H9 (cell line): ENCODE results near the gene POT1. TPM values are rescaled to one million over a fixed set of nuclear protein-coding genes. Genes with fewer than 3 reads are reported as not detected.

Experiments used
- DNase-seq: peaks from one replicate; pipeline ENCODE4 v3.0.0-alpha.2; 2017
- H2AFZ ChIP-seq: one replicate; pipeline ENCODE4 v1.6.1; 2013; ENCODE audit warnings: mild to moderate bottlenecking, low read length, control low read depth, moderate library complexity
- H2AK5ac ChIP-seq: 2 replicates; pipeline ENCODE4 v1.6.1; 2013; ENCODE audit warnings: low read length, control low read depth, mixed read lengths; ENCODE audit not compliant: insufficient read length
- H2BK120ac ChIP-seq: one replicate; pipeline ENCODE4 v1.6.1; 2013; ENCODE audit warnings: low read depth, mild to moderate bottlenecking, low read length, control low read depth, inconsistent platforms; ENCODE audit not compliant: poor library complexity, severe bottlenecking
- H2BK12ac ChIP-seq: 2 replicates; pipeline ENCODE4 v1.6.1; 2013; ENCODE audit warnings: low read length, control low read depth, mixed read lengths, low read depth; ENCODE audit not compliant: insufficient read length
- H2BK15ac ChIP-seq: 2 replicates; pipeline ENCODE4 v1.6.1; 2013; ENCODE audit warnings: low read depth, low read length, control low read depth
- H2BK20ac ChIP-seq: one replicate; pipeline ENCODE4 v1.6.1; 2013; ENCODE audit warnings: low read depth, mild to moderate bottlenecking, low read length, control low read depth, inconsistent platforms; ENCODE audit not compliant: poor library complexity, severe bottlenecking
- H2BK5ac ChIP-seq: 2 replicates; pipeline ENCODE4 v1.6.1; 2013; ENCODE audit warnings: low read length, control low read depth, mixed read lengths; ENCODE audit not compliant: insufficient read length
- H3K14ac ChIP-seq: 2 replicates; pipeline ENCODE4 v1.6.1; 2013; ENCODE audit warnings: low read length, control low read depth; ENCODE audit not compliant: insufficient read depth
- H3K18ac ChIP-seq: 2 replicates; pipeline ENCODE4 v1.6.1; 2013; ENCODE audit warnings: low read depth, mild to moderate bottlenecking, mixed read lengths, low read length, control low read depth; ENCODE audit not compliant: insufficient read length
- H3K23ac ChIP-seq: 2 replicates; pipeline ENCODE4 v1.6.1; 2013; ENCODE audit warnings: low read length, control low read depth, mixed read lengths, low read depth; ENCODE audit not compliant: insufficient read length
- H3K23me2 ChIP-seq: 2 replicates; pipeline ENCODE4 v1.6.1; 2013; ENCODE audit warnings: low read depth, mild to moderate bottlenecking, mixed read lengths, low read length, control low read depth; ENCODE audit not compliant: insufficient read length, poor library complexity, severe bottlenecking
- H3K27ac ChIP-seq: 2 replicates; pipeline ENCODE4 v1.5.1; 2013; ENCODE audit warnings: low read length, control low read depth, mixed read lengths, low read depth; ENCODE audit not compliant: insufficient read length
- H3K27me3 ChIP-seq: 2 replicates; pipeline ENCODE4 v1.6.1; 2013; ENCODE audit warnings: low read length, control low read depth, inconsistent platforms; ENCODE audit not compliant: insufficient read depth
- H3K4ac ChIP-seq: 2 replicates; pipeline ENCODE4 v1.6.1; 2013; ENCODE audit warnings: low read depth, mild to moderate bottlenecking, control low read depth, inconsistent platforms, low read length, moderate library complexity
- H3K4me1 ChIP-seq: 2 replicates; pipeline ENCODE4 v1.6.1; 2013; ENCODE audit warnings: low read length, control low read depth, inconsistent platforms; ENCODE audit not compliant: insufficient read depth
- H3K4me2 ChIP-seq: 2 replicates; pipeline ENCODE4 v1.6.1; 2013; ENCODE audit warnings: low read length, control low read depth, mixed read lengths; ENCODE audit not compliant: insufficient read length, insufficient read depth
- H3K56ac ChIP-seq: 2 replicates; pipeline ENCODE4 v1.6.1; 2013; ENCODE audit warnings: low read depth, mild to moderate bottlenecking, mixed read lengths, low read length, control low read depth; ENCODE audit not compliant: insufficient read length
- H3K79me1 ChIP-seq: 2 replicates; pipeline ENCODE4 v1.6.1; 2013; ENCODE audit warnings: low read depth, mild to moderate bottlenecking, moderate library complexity, low read length, control low read depth, inconsistent platforms; ENCODE audit not compliant: insufficient read depth, poor library complexity, severe bottlenecking
- H3K79me2 ChIP-seq: 2 replicates; pipeline ENCODE4 v1.6.1; 2013; ENCODE audit warnings: low read length, control low read depth, inconsistent platforms; ENCODE audit not compliant: insufficient read depth
- H3K9ac ChIP-seq: 2 replicates; pipeline ENCODE4 v1.6.1; 2013; ENCODE audit warnings: low read length, control low read depth, mixed read lengths; ENCODE audit not compliant: insufficient read length; ENCODE audit errors: extremely low read depth
- H3K9me3 ChIP-seq: one replicate; pipeline ENCODE4 v1.6.1; 2013; ENCODE audit warnings: low read depth, low read length, inconsistent platforms; ENCODE audit not compliant: control insufficient read depth
- H3T11ph ChIP-seq: one replicate; pipeline ENCODE4 v1.6.1; 2013; ENCODE audit warnings: mild to moderate bottlenecking, low read length, control low read depth, inconsistent platforms
- H4K20me1 ChIP-seq: one replicate; pipeline ENCODE4 v1.6.1; 2013; ENCODE audit not compliant: control insufficient read depth, insufficient read length, insufficient read depth
- H4K5ac ChIP-seq: 2 replicates; pipeline ENCODE4 v1.6.1; 2013; ENCODE audit warnings: low read depth, mild to moderate bottlenecking, mixed read lengths, low read length, control low read depth; ENCODE audit not compliant: insufficient read length
- H4K8ac ChIP-seq: replicated peaks from 2 replicates; pipeline ENCODE4 v1.6.1; 2013; ENCODE audit warnings: low read length, control low read depth, mixed read lengths, low read depth; ENCODE audit not compliant: insufficient read length
- H4K91ac ChIP-seq: 2 replicates; pipeline ENCODE4 v1.6.1; 2013; ENCODE audit warnings: low read depth, mild to moderate bottlenecking, moderate library complexity, mixed read lengths, low read length, control low read depth; ENCODE audit not compliant: insufficient read length
- H3K27ac Mint-ChIP-seq, 3 experiments: 2 replicates in 2 of 3; 3 replicates in 1 of 3; pipeline ENCODE4 v1.8.0; 2020 to 2021; ENCODE audit warnings: mixed read lengths in 3 of 3, mild to moderate bottlenecking in 1 of 3, moderate library complexity in 1 of 3
- H3K27me3 Mint-ChIP-seq: 2 replicates; pipeline ENCODE4 v1.8.0; 2021; ENCODE audit warnings: low read depth, mild to moderate bottlenecking, moderate library complexity, mixed read lengths
- H3K36me3 Mint-ChIP-seq, 3 experiments: 2 replicates in 2 of 3; 3 replicates in 1 of 3; pipeline ENCODE4 v1.8.0; 2020 to 2021; ENCODE audit warnings: low read depth in 3 of 3, mixed read lengths in 3 of 3; ENCODE audit not compliant: insufficient read depth in 1 of 3
- H3K4me1 Mint-ChIP-seq, 2 experiments: 2 replicates each; pipeline ENCODE4 v1.8.0; 2020; ENCODE audit warnings: mixed read lengths in 2 of 2
- H3K4me3 Mint-ChIP-seq, 2 experiments: 2 replicates in 1 of 2; 3 replicates in 1 of 2; pipeline ENCODE4 v1.8.0; 2020 to 2021; ENCODE audit warnings: mild to moderate bottlenecking in 2 of 2, mixed read lengths in 2 of 2, moderate library complexity in 1 of 2
- H3K9me3 Mint-ChIP-seq, 2 experiments: 2 replicates in 1 of 2; 3 replicates in 1 of 2; pipeline ENCODE4 v1.8.0; 2020; ENCODE audit warnings: mild to moderate bottlenecking in 2 of 2, mixed read lengths in 2 of 2, moderate library complexity in 1 of 2
- total RNA-seq: library from RNA; stranded (reverse); gene quantifications from 2 replicates; pipeline ENCODE4 v1.2.1, GENCODE V29; 2021
- TF ChIP-seq, protein P1 (sequence below): fragments of 200-600 bp; sonication (generic); conservative IDR thresholded peaks from 3 replicates; pipeline ENCODE4 v1.8.0; 2021; ENCODE audit warnings: antibody characterized with exemption, mild to moderate bottlenecking

POT1 gene
- total RNA-seq, 1 experiment from 2014 or later = 23.4 TPM

DNA sequence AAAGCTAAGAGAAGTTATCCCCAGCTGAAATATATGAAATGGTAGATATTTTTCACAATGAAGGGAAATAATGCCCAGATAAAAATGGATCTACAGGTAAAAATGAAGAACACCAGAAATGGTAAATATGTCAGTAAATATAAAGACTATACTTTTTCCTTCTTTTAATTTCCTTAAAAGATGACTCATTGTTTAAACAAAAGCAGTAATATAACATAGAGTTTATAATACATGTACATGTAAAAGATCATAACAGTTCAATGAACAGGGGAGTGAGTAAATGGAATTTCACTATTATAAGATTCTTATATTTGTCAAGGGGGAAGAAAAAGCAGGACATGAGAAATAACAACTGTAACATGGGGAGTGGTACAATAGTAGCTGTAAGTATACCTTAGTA lies 7.4 kb downstream of the POT1 start:
- no peak overlapping the region for H4K5ac ChIP-seq
- no peaks in the 10 kb centered on the region for H3K23me2 ChIP-seq
- H3K9me3 ChIP-seq = no peaks in the 10 kb centered on the region
- Mint-ChIP-seq H3K27ac (no peak overlapping the region), H3K4me1 (no peaks in the 10 kb centered on the region), H3K9me3 (no peaks in the 10 kb centered on the region), H3K36me3 (peaks cover 0 to 3% (median 2%) of the 10 kb centered on the region in 3 experiments; a peak in 3 of 7 replicates), H3K4me3 (no peak overlapping the region), H3K27me3 (no peaks in the 10 kb centered on the region)
- no peak overlapping the region for H3K56ac ChIP-seq
- no peaks in the 10 kb centered on the region for H4K20me1 ChIP-seq
- H3K79me2 ChIP-seq = peaks cover 2% of the 10 kb centered on the region; the same call in 1 of the 2 replicates
- no peak overlapping the region for H3K9ac ChIP-seq
- H3K18ac ChIP-seq = no peak overlapping the region
- DNase-seq = no peak
- H2BK20ac ChIP-seq = no peak overlapping the region
- H3K14ac ChIP-seq = no peak overlapping the region
- no peak overlapping the region for H3K23ac ChIP-seq
- H2BK12ac ChIP-seq = no peak overlapping the region
- no peak overlapping the region for H2AFZ ChIP-seq
- TF ChIP-seq, protein P1, sequence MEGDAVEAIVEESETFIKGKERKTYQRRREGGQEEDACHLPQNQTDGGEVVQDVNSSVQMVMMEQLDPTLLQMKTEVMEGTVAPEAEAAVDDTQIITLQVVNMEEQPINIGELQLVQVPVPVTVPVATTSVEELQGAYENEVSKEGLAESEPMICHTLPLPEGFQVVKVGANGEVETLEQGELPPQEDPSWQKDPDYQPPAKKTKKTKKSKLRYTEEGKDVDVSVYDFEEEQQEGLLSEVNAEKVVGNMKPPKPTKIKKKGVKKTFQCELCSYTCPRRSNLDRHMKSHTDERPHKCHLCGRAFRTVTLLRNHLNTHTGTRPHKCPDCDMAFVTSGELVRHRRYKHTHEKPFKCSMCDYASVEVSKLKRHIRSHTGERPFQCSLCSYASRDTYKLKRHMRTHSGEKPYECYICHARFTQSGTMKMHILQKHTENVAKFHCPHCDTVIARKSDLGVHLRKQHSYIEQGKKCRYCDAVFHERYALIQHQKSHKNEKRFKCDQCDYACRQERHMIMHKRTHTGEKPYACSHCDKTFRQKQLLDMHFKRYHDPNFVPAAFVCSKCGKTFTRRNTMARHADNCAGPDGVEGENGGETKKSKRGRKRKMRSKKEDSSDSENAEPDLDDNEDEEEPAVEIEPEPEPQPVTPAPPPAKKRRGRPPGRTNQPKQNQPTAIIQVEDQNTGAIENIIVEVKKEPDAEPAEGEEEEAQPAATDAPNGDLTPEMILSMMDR = no peak
- H2BK120ac ChIP-seq = no peak overlapping the region
- H3K27ac ChIP-seq = no peak overlapping the region
- H3K4me2 ChIP-seq = no peak overlapping the region
- no peak overlapping the region for H4K8ac ChIP-seq
- H4K91ac ChIP-seq = no peak overlapping the region
- H3K4ac ChIP-seq = no peak overlapping the region
- no peaks in the 10 kb centered on the region for H3K4me1 ChIP-seq
- H2BK15ac ChIP-seq = no peak overlapping the region
- H3T11ph ChIP-seq = no peak overlapping the region
- no peak overlapping the region for H2BK5ac ChIP-seq
- no peak overlapping the region for H2AK5ac ChIP-seq
- no peaks in the 10 kb centered on the region for H3K79me1 ChIP-seq
- H3K27me3 ChIP-seq = no peaks in the 10 kb centered on the region
